DND-41 (cell line): Measurements from ENCODE around the gene SLIT2.

Experiments
- CTCF ChIP-seq: IDR thresholded peaks from 2 replicates; pipeline ENCODE4 v1.5.1; 2012; ENCODE audit warnings: borderline replicate concordance, low read length, moderate library complexity, mild to moderate bottlenecking; ENCODE audit not compliant: poor library complexity, severe bottlenecking; ENCODE audit errors: extremely low read depth
- EZH2 ChIP-seq: IDR thresholded peaks from 3 replicates; pipeline ENCODE4 v1.6.1; 2012; ENCODE audit warnings: borderline replicate concordance, low read depth, mild to moderate bottlenecking, moderate library complexity, low read length, inconsistent platforms; ENCODE audit not compliant: severe bottlenecking

DNA sequence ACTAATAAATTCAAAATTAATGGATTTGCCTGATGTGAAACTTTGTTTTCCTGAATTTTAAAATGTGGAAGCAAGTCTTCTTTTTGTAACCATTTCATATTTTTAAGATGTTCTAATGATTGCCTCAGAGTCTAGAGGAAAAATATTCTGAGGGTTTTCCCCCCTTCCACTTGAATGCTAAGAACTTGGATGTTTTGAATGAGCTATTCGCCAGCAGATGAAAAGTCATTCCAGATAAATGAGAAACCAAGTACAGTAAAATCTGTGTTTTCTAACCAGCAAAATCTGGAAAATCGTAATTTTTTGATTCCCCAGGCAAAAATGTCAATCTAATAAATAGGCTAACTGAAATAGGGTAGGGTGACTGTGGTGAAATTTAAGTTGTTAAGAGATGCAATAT lies 45.6 kb downstream of the SLIT2 start:
- TF ChIP-seq CTCF, result no peak
- no peak for TF ChIP-seq EZH2
